ENCODE data around the gene PTP4A1.

- no peak for TF ChIP-seq POLR2A (IDR thresholded peaks at IDR 0.05)
- TF ChIP-seq, protein P1, sequence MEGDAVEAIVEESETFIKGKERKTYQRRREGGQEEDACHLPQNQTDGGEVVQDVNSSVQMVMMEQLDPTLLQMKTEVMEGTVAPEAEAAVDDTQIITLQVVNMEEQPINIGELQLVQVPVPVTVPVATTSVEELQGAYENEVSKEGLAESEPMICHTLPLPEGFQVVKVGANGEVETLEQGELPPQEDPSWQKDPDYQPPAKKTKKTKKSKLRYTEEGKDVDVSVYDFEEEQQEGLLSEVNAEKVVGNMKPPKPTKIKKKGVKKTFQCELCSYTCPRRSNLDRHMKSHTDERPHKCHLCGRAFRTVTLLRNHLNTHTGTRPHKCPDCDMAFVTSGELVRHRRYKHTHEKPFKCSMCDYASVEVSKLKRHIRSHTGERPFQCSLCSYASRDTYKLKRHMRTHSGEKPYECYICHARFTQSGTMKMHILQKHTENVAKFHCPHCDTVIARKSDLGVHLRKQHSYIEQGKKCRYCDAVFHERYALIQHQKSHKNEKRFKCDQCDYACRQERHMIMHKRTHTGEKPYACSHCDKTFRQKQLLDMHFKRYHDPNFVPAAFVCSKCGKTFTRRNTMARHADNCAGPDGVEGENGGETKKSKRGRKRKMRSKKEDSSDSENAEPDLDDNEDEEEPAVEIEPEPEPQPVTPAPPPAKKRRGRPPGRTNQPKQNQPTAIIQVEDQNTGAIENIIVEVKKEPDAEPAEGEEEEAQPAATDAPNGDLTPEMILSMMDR (IDR thresholded peaks at IDR 0.05) = no peak
Observed at GRCh38 chr6:63597141-63598048, 25.1 kb downstream of the PTP4A1 start.
